Neuronal stem cell (in vitro differentiated cells): ENCODE measurements around the gene DNAH1.

Experiments used
- DNase-seq: peaks from one replicate; pipeline ENCODE4 v3.0.0-alpha.2; 2013; ENCODE audit warnings: low spot score
- H2AFZ ChIP-seq: one replicate; pipeline ENCODE4 v1.6.1; 2013; ENCODE audit warnings: mild to moderate bottlenecking, low read length, inconsistent platforms
- H2AK5ac ChIP-seq: 2 replicates; pipeline ENCODE4 v1.6.1; 2013; ENCODE audit warnings: low read depth, mild to moderate bottlenecking, inconsistent platforms, low read length, moderate library complexity, mixed read lengths
- H2BK120ac ChIP-seq: 2 replicates; pipeline ENCODE4 v1.6.1; 2013; ENCODE audit warnings: low read depth, mild to moderate bottlenecking, inconsistent platforms, low read length, moderate library complexity, mixed read lengths
- H2BK12ac ChIP-seq: one replicate; pipeline ENCODE4 v1.6.1; 2013; ENCODE audit warnings: low read length, inconsistent platforms
- H2BK15ac ChIP-seq: 2 replicates; pipeline ENCODE4 v1.6.1; 2013; ENCODE audit warnings: mild to moderate bottlenecking, low read length, inconsistent platforms, mixed read lengths
- H2BK5ac ChIP-seq: one replicate; pipeline ENCODE4 v1.6.1; 2013; ENCODE audit warnings: inconsistent platforms, mild to moderate bottlenecking, low read length, moderate library complexity
- H3K14ac ChIP-seq: one replicate; pipeline ENCODE4 v1.6.1; 2013; ENCODE audit warnings: low read length, inconsistent platforms
- H3K18ac ChIP-seq: 2 replicates; pipeline ENCODE4 v1.6.1; 2013; ENCODE audit warnings: low read length, inconsistent platforms
- H3K23ac ChIP-seq: 2 replicates; pipeline ENCODE4 v1.6.1; 2013; ENCODE audit warnings: low read depth, mild to moderate bottlenecking, mixed read lengths, low read length, inconsistent platforms; ENCODE audit not compliant: poor library complexity
- H3K27ac ChIP-seq: replicated peaks from 3 replicates; pipeline ENCODE4 v1.5.1; 2013; ENCODE audit warnings: low read length, inconsistent platforms
- H3K27me3 ChIP-seq, 3 experiments: 2 replicates each; pipeline ENCODE4 v1.6.1; 2013; ENCODE audit warnings: low read length in 3 of 3, mild to moderate bottlenecking in 2 of 3, inconsistent platforms in 1 of 3, low read depth in 1 of 3, mixed read lengths in 1 of 3, moderate library complexity in 1 of 3; ENCODE audit not compliant: control insufficient read depth in 3 of 3, insufficient read depth in 3 of 3
- H3K36me3 ChIP-seq, 2 donors: replicated peaks in 1 of 2; 2 replicates each; pipeline ENCODE4 v1.6.1; 2013; ENCODE audit warnings: low read length in 2 of 2; ENCODE audit not compliant: control insufficient read depth in 2 of 2, insufficient read depth in 2 of 2
- H3K4ac ChIP-seq: 2 replicates; pipeline ENCODE4 v1.6.1; 2013; ENCODE audit warnings: inconsistent platforms, mild to moderate bottlenecking, low read length, moderate library complexity
- H3K4me1 ChIP-seq, 2 donors: 1 replicate in 1 of 2; 2 replicates in 1 of 2; pipeline ENCODE4 v1.6.1; 2013; ENCODE audit warnings: low read length in 2 of 2, low read depth in 1 of 2; ENCODE audit not compliant: control insufficient read depth in 2 of 2, insufficient read depth in 1 of 2
- H3K4me2 ChIP-seq: one replicate; pipeline ENCODE4 v1.6.1; 2013; ENCODE audit warnings: mild to moderate bottlenecking, low read length, inconsistent platforms; ENCODE audit not compliant: insufficient read depth, poor library complexity, severe bottlenecking
- H3K4me3 ChIP-seq, 2 donors: 2 replicates each; pipeline ENCODE4 v1.5.1; 2013; ENCODE audit warnings: low read length in 2 of 2, mild to moderate bottlenecking in 2 of 2, inconsistent platforms in 1 of 2, moderate library complexity in 1 of 2
- H3K79me1 ChIP-seq: one replicate; pipeline ENCODE4 v1.6.1; 2013; ENCODE audit warnings: low read depth, mild to moderate bottlenecking, inconsistent platforms, low read length, moderate library complexity
- H3K9ac ChIP-seq: one replicate; pipeline ENCODE4 v1.6.1; 2013; ENCODE audit warnings: mild to moderate bottlenecking, low read depth, low read length, inconsistent platforms; ENCODE audit not compliant: poor library complexity
- H3K9me3 ChIP-seq, 2 donors: replicated peaks in 1 of 2; 2 replicates each; pipeline versions ENCODE3 to v1.6.1; 2013; ENCODE audit warnings: low read length in 2 of 2, mild to moderate bottlenecking in 2 of 2, inconsistent platforms in 1 of 2, low read depth in 1 of 2, mixed read lengths in 1 of 2, moderate library complexity in 1 of 2; ENCODE audit not compliant: control insufficient read depth in 2 of 2, insufficient read depth in 1 of 2
- H4K8ac ChIP-seq: one replicate; pipeline ENCODE4 v1.6.1; 2013; ENCODE audit warnings: low read depth, mild to moderate bottlenecking, inconsistent platforms, low read length, moderate library complexity
- H4K91ac ChIP-seq: one replicate; pipeline ENCODE4 v1.6.1; 2013; ENCODE audit warnings: low read length, low read depth, mild to moderate bottlenecking, inconsistent platforms; ENCODE audit not compliant: poor library complexity
- WGBS, 2 donors: extraction: QIAGEN DNeasy Blood & Tissue Kit; methylation state at CpG; one replicate each; pipeline ENCODE4 v1.1.7; 2013; ENCODE audit warnings: missing lambda C conversion rate in 2 of 2, mixed read lengths in 1 of 2; ENCODE audit not compliant: insufficient read length in 2 of 2, insufficient replicate concordance in 1 of 2; ENCODE audit errors: extremely low coverage in 2 of 2; 5-methylcytosine and 5-hydroxymethylcytosine counted together

The DNAH1 gene

GRCh38 chr3:52361898-52362297, 45.8 kb downstream of the DNAH1 start:
- no peak for DNase-seq
- no CpG with 5 or more reads among the region's 4 CpGs for WGBS, 2 donors
- no peak overlapping the region for H3K9ac ChIP-seq
- no peaks in the 10 kb centered on the region for H3K27me3 ChIP-seq
- H3K4me2 ChIP-seq, result no peak overlapping the region
- peak overlapping the region; percentile 65 for H3K18ac ChIP-seq
- no peak overlapping the region for H4K8ac ChIP-seq
- no peaks in the 10 kb centered on the region for H3K9me3 ChIP-seq
- no peak overlapping the region for H3K23ac ChIP-seq
- no peaks in the 10 kb centered on the region for H3K79me1 ChIP-seq
- no peak overlapping the region for H3K4ac ChIP-seq
- H2AK5ac ChIP-seq, result peak overlapping the region; percentile 17
- no peak overlapping the region for H2AFZ ChIP-seq
- H3K4me3 ChIP-seq, result no peak overlapping the region
- peak overlapping the region; percentile 58 for H4K91ac ChIP-seq
- peak overlapping the region; percentile 14 for H2BK15ac ChIP-seq
- peaks cover 0 to 4% of the 10 kb centered on the region in 2 donors for H3K4me1 ChIP-seq
- H3K14ac ChIP-seq, result peak overlapping the region; percentile 27
- H3K27ac ChIP-seq, result no peak overlapping the region
- H2BK120ac ChIP-seq, result no peak overlapping the region
- H3K36me3 ChIP-seq, result no peaks in the 10 kb centered on the region
- H2BK12ac ChIP-seq, result no peak overlapping the region
- peak overlapping the region; percentile 57 for H2BK5ac ChIP-seq

GRCh38 chr3:52364322-52365035, 48.4 kb downstream of the DNAH1 start:
- no peak for DNase-seq
- H3K18ac ChIP-seq, result no peak overlapping the region
- H3K4ac ChIP-seq, result no peak overlapping the region
- H3K4me2 ChIP-seq, result no peak overlapping the region
- peak overlapping the region; percentile 24 for H2AK5ac ChIP-seq
- H3K79me1 ChIP-seq, result no peaks in the 10 kb centered on the region
- no peak overlapping the region for H2BK5ac ChIP-seq
- H2AFZ ChIP-seq, result no peak overlapping the region
- peak overlapping the region; percentile 36 for H3K23ac ChIP-seq
- no peak overlapping the region for H3K9ac ChIP-seq
- no peaks in the 10 kb centered on the region for H3K9me3 ChIP-seq
- no CpG with 5 or more reads among the region's 19 CpGs for WGBS, 2 donors
- no peak overlapping the region for H2BK15ac ChIP-seq
- no peak overlapping the region for H2BK120ac ChIP-seq
- no peak overlapping the region for H4K8ac ChIP-seq
- no peak overlapping the region for H2BK12ac ChIP-seq
- no peak overlapping the region for H3K4me3 ChIP-seq
- no peak overlapping the region for H3K27ac ChIP-seq
- peaks cover 3 to 13% of the 10 kb centered on the region in 2 donors for H3K4me1 ChIP-seq
- no peak overlapping the region for H3K14ac ChIP-seq
- peak overlapping the region; percentile 15 for H4K91ac ChIP-seq
- no peaks in the 10 kb centered on the region for H3K27me3 ChIP-seq
- H3K36me3 ChIP-seq, result no peaks in the 10 kb centered on the region

- Histone ChIP-seq H3K4me3 (no peak overlapping the region), H2BK12ac (peak overlapping the region; percentile 60), H3K27me3 (peaks cover 0 to 2% (median 0%) of the 10 kb centered on the region in 3 experiments), H3K18ac (peak overlapping the region; percentile 13), H3K23ac (peak overlapping the region; percentile 67), H3K9me3 (no peaks in the 10 kb centered on the region), H4K91ac (no peak overlapping the region), H2AK5ac (peak overlapping the region; percentile 81), H4K8ac (no peak overlapping the region), H3K36me3 (no peaks in the 10 kb centered on the region), H3K4me2 (no peak overlapping the region), H2BK5ac (no peak overlapping the region), H3K79me1 (no peaks in the 10 kb centered on the region), H3K14ac (no peak overlapping the region), H3K27ac (no peak overlapping the region), H3K4ac (no peak overlapping the region), H2AFZ (no peak overlapping the region), H2BK120ac (no peak overlapping the region), H3K9ac (peak overlapping the region; percentile 15), H3K4me1 (peaks cover 3 to 13% of the 10 kb centered on the region in 2 donors), H2BK15ac (peak overlapping the region; percentile 52)
- no CpG with 5 or more reads among the region's 10 CpGs for WGBS, 2 donors
- DNase-seq, result no peak
Observed at GRCh38 chr3:52366527-52366926, 50.4 kb downstream of the DNAH1 start.

- H4K8ac ChIP-seq, result peak overlapping the region; percentile 24
- H3K4me2 ChIP-seq, result no peak overlapping the region
- no peaks in the 10 kb centered on the region for H3K9me3 ChIP-seq
- peak overlapping the region; percentile 66 for H2AFZ ChIP-seq
- peak overlapping the region; percentile 76 for H2BK15ac ChIP-seq
- H3K23ac ChIP-seq, result no peak overlapping the region
- peak overlapping the region; percentile 29 for H3K18ac ChIP-seq
- H3K4me3 ChIP-seq, result no peak overlapping the region
- no peak for DNase-seq
- H3K4ac ChIP-seq, result no peak overlapping the region
- H2BK5ac ChIP-seq, result peak overlapping the region; percentile 44
- H3K79me1 ChIP-seq, result no peaks in the 10 kb centered on the region
- H3K14ac ChIP-seq, result no peak overlapping the region
- WGBS, 2 donors, result no CpG with 5 or more reads among the region's 19 CpGs
- H3K27me3 ChIP-seq, result peaks cover 0 to 2% (median 0%) of the 10 kb centered on the region in 3 experiments
- H3K36me3 ChIP-seq, result no peaks in the 10 kb centered on the region
- H4K91ac ChIP-seq, result no peak overlapping the region
- peak overlapping the region; percentile 99 for H2BK12ac ChIP-seq
- H2BK120ac ChIP-seq, result no peak overlapping the region
- H3K27ac ChIP-seq, result no peak overlapping the region
- peak overlapping the region; percentile 11 for H2AK5ac ChIP-seq
- peaks cover 3 to 9% of the 10 kb centered on the region in 2 donors for H3K4me1 ChIP-seq
- H3K9ac ChIP-seq, result no peak overlapping the region
Observed at GRCh38 chr3:52367891-52368880, 52.1 kb downstream of the DNAH1 start.
